Forelimb muscle (tissue), 1 donor: ENCODE data around the gene BMAL2. TPM values are rescaled to one million over a fixed set of nuclear protein-coding genes. Genes with fewer than 3 reads are reported as not detected.

ENCODE experiments used
- DNase-seq: peaks from one replicate; pipeline ENCODE4 v3.0.0-alpha.2; 2013; ENCODE audit warnings: low read depth
- polyA plus RNA-seq: library from polyadenylated mRNA; unstranded; fragments of 120-200 nt; gene quantifications from one replicate; pipeline ENCODE4 v1.2.1, GENCODE V29; 2013; ENCODE audit not compliant: insufficient read length

Gene BMAL2, protein sequence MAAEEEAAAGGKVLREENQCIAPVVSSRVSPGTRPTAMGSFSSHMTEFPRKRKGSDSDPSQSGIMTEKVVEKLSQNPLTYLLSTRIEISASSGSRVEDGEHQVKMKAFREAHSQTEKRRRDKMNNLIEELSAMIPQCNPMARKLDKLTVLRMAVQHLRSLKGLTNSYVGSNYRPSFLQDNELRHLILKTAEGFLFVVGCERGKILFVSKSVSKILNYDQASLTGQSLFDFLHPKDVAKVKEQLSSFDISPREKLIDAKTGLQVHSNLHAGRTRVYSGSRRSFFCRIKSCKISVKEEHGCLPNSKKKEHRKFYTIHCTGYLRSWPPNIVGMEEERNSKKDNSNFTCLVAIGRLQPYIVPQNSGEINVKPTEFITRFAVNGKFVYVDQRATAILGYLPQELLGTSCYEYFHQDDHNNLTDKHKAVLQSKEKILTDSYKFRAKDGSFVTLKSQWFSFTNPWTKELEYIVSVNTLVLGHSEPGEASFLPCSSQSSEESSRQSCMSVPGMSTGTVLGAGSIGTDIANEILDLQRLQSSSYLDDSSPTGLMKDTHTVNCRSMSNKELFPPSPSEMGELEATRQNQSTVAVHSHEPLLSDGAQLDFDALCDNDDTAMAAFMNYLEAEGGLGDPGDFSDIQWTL
- polyA plus RNA-seq = 1.4 TPM

DNA sequence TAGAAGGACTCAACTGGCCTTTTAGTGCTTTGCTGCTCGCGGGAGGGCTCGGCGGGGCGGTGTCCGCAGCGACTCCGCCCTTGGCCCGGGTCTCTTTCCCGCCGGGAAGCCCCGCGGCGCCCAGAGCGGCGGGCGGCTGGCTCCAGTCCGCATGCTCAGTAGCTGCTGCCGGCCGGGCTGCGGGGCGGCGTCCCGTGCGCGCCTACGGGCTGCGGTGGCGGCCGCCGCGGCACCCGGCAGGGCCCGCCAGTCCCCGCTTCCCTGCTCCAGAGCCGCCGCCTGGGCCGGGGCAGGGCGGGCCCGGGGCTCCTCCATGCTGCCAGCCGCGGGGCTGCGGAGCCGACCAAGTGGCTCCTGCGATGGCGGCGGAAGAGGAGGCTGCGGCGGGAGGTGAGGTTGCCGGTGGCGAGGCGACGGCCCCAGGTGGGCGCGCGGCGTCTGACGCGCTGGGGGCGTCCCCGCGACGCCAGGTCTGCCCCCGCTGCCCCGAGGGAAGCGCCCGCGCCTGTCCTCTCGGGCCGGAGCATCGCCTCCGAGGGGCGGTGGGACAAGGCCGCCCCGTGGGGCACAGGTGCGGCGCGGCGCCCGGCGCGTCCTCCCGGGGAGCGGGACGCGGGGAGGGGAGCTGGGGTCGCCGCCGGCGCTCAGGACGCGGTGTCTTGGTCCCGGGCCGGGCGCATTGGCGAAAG, at the start of gene BMAL2:
Gene BMAL2 (plus strand): TSS at position 123 of the 689 bp plus-strand sequence. CDS start 237 bp downstream, at position 360.
- no peak for DNase-seq

DNA sequence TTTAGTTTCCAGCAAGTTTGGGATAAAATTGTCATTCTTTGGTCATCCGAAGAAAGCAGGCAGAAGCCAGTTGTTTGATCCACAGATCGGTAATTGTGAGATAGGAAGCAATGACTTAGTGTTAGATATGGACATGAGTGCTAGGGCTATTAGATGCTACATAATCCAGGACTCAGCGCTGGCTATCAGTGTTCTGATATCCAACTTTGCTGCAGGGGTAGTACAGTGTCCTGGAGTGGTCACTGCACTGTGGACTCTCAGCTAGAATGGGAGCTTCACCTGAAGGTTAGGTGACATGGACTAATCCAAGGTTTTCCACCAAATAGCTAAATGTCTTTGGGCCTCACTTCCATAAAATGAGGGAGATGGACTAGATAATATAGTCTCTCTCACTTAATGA, 48.6 kb upstream of the BMAL2 start:
- DNase-seq = no peak

DNA sequence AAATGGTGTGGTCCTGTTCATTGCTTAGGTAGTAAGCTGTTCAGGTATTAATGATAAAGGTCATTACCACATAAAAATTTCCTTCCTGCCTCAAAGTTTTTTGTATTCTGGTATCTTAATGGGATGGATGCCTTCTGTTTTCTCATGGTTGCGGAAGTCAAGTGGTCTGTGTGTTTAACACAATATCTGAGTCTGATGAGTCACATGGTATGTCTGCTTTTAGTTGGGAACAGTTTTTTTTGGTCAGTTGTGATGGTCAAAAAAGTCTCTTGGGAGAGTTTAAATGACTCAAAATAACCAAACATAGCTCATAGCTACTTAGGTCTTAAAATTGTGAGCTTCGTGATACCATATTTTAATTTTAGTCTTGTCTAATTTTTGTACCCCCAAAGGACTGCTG, 47.9 kb upstream of the BMAL2 start:
- no peak for DNase-seq

DNA sequence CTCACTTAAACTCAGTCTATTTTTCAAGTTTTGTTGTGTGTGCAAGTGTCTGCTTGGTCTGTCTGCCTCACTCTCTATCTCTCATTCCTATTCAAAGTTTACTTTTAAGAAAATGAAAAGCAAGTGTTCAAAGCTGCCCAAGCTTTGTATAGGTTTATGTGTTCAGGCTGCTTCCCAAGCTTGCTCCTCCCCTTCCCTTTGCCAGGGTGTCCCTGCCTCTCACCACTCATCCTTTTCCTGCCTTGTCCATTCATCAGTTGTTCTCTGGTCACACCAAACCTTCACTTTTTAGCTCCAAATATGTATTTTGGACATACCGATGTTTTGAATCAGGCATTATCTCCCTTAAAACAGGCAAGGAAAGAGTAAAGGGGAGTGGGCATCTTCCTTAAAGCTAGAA, 47.2 kb upstream of the BMAL2 start:
- DNase-seq = no peak

DNA sequence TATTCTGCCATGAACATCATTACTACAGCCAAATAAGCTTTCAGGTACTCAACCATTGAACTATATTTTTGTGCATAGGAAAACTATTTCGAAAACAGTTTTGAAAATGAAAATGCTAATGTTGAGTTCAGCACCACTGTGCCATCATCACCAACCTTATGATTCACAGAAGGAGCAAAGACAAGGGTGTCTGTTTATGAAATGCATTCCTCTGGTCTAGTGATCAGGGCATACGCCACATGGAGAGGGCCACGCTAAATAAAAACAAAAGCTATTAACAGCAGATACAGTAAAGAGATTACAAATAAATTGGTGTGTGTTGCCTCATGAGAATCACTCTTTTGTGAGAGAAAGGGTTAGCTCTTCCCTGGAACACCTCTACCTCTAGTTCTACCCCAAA, 43.2 kb upstream of the BMAL2 start:
- DNase-seq = no peak

DNA sequence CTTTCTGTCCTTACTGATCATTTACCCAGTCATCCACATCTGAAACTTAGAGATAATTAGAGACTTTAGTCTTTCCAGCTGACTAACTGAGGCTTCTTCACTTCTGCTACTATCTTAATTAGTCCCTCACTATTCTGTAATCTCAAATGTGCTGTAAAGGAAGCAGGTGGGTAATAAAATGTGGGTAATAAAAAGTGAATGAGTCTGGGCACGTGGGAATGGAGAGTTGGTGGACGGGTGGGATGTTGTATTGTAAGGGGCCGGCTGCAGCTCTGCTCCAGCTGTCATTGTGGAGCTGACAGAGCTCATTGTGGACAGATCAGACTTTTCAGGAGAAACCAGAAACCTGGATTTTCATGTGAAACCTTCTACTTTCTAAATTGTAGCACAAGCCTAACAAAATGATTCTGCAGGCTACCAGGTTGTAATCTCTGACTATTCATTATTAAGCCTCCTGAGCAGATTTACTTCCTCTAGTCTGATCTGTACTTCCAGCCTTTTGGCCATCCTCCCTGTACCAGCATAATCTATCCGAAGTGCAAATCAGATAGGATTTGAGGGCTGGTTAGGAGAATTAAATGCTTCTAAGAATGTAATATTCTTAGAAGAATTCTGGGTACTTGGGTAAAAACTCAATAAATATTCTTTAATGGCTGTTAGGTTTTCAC, 42.0 kb upstream of the BMAL2 start:
- DNase-seq = no peak

DNA sequence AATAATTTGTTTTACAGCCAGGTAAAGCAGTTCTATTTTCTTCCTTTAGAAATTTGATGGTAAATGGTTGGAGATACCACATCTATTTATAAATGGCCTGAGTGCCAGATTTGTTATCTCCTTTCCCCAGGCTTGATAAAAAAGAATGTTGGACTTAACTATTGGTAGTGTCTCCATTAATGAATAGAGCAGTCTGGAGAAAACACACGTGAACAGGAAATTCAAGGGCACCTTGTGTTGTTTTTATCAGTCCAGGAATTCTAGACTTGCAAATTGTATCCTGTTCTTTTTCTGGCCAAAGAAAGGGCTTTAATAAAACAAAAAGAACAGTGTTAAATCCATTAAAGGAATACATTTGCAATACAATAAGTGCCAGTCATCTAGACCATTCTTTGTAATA, 40.8 kb upstream of the BMAL2 start:
- no peak for DNase-seq

DNA sequence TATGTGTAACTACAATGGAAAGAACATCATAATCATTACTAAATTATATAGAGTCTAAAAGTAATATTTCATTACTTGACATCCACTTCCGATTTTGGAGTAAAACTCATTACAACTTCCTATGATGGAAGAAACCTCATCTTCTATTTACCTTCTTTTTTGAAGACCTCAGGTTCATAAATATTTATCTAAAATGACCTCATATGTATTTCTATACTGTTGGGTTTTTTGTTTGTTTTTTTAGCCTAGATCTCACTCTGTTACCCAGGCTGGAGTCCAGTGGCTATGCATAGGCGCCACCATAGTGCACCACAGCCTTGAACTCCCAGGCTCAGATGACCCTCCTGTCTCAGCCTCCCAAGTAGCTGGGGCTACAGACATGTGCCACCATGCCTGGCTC, 39.9 kb upstream of the BMAL2 start:
- no peak for DNase-seq

DNA sequence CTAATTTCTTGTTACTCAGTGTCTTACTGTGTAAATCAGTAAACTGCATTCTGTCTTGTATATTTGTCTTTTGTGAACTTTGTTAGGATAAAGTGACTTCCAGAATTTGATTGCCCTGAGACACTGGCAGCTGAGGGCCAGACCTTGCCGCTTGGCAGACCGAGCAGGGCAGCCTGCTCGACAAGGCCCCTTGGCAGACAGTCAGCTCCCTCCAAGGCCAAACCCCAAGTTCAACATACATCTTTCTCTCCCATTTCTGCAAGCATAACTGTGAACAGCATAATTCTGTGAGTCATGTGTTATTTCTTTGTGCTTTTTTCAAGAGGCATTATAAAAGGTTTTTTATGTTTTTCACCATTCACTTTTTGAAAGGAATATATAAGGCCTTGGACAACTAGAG, 39.2 kb upstream of the BMAL2 start:
- DNase-seq = no peak

DNA sequence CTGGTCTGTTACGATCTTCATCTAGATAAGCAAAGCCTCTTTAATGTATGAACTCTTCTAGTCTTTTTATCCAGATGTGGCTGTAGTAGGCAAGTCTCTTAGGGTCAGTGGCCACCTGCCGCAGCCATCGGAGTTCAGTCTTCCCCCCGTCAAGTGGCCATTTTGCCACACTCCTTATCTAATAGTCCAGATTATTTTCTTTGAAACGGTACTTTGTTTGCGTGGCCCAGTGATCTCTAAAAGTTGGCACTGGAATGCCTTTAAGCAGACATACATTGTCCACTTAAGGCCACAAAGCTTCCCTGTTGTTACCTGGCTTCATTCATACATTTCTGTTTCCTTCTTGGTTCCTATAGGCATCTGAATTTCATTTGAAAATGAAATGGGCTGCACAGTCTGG, 36.0 kb upstream of the BMAL2 start:
- no peak for DNase-seq

DNA sequence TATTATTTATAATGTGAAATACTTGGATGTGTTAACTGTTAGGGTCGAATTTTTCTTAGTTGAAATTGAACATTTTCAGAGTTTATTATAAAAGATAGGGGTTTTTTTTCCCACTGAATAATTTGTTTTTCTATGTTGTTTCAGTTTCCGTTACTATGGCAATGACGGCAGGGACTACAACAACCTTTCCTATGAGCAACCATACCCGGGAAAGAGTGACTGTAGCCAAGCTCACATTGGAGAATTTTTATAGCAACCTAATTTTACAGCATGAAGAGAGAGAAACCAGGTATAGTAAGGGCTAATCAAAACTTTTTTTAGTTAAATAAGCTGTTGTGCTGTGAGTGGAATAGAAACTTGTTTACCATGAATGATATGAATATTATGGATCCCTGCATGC, 35.1 kb upstream of the BMAL2 start:
- peak; percentile 8 for DNase-seq

DNA sequence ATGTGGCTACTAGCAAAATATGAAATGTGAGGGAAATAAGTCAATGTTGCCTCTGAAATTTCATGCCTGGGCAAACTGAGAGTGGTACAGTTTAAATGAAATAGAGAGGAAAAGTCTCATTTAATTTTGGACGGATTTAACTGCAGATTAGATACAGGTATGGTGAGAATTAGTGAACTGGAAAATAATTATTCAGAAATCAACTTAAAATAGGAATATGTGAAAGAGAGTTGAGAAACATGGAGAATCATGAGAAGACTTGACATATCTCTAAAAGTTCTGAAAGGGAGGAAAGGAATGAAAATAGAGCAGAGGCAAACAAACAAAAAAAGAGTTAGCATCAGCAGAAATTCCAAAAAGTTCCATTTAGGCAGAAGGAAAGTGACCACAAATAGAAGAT, 33.5 kb upstream of the BMAL2 start:
- no peak for DNase-seq

DNA sequence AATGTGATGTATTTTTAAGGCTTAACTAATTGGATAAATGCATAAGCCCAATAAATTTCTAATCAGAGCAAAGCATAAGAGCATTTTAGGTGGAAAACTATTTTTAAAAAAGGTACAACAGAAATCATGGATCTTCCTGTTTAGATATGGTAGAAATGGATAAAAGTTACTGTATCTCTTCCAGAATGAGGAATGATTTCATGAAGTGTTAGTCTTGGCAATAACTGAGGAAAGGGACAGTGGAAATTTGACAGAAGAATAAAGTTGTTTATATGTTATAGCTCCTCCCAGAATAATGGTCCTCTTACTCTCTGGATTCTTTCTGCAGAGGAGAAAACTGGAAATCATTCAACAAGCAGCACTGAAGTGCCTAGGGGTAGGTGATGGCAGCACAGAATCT, 32.4 kb upstream of the BMAL2 start:
- no peak for DNase-seq

DNA sequence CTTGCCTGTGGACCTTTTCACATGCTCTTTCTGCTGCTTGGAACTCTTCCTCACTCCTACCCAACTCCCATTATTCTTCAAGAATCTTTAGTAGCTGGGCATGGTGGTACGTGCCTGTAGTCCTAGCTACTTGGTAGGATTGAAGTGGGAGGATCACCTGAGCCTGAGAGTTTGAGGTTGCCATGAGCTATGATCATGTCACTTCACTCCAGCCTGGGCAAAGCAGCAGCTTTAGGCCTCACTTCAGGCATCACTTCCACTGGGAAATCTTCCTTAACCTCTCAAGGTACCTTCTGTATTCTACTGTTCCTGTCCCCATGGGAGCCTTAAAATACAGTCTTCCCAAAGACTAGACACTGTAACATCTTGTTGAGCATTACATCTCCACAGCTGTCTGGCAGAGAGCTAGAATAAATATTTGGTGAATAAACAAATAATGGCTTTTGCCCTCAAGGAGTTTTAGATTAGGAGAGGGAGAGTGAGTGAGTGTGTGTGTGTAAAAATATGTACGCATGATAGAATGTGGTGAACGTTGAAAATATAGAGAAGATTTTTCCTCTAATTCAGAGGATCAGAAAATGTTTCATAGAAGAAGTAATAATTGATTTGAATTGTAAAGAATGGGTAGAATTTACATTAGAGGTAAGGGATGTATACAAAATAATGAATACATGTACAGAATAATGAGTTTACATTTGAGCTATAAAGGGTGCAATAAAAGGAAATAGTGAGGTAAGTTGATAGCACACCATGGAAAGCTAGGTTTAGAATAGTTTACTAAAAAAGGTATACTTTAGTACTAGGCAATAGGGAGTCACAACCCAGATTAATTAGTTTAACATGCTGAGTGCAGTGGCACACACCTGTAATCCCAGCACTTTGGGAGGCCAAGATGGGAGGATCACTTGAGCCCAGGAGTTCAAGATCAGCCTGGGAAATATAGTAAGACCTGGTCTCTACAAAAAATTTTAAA, 29.2 kb upstream of the BMAL2 start:
- no peak for DNase-seq

DNA sequence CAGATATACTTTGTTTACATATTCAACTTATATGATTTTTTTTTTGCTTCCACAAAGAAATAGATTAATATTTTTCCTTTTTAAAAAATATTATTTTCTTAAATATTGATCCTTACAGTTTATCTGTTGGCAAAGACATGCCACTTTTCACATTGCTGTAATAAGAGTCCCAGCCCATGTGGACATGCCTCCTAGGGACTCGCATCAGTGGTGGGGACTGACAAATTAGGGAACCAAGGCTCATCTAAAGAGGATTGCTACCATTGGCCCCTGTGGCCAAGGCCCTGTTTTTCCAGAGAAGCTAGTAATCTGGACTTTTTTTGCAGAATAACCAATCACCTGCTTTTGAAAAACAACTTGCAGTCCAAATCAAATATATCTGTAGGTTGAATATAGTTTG, 27.8 kb upstream of the BMAL2 start:
- no peak for DNase-seq

DNA sequence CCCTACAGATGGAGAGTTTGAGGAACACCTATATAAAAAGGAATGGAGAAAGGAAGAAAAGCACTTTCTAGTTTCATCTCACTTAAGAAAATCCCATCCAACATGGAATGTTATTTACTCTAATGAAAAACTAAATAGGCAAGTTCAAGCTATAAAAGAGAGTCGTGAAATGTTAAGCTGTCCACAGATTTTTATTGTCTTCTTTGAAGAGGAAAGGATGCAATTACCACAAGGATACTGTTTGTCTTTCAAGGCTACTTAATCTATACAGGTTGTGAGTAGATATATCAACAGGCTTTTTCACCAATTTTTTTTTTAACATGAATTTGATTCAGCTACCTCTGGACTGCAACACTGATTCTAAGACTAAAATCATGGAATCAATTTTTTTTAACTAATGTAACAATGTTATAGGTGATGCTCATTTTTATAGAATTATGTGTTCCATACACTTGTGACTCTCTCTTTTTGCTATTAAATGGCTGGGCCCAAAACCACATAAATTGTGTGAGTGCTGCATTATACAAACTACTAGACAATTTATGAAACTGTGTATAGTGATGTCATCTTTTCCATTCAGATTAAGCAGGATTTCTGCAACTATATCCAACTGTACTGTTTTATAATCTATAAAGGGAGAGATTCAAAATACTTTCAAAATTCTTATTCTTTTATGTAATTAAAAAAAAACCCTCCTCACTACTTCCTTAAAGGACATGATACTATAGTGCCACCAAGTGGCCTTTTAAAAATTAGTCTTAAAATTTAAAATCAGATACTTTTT, 26.8 kb upstream of the BMAL2 start:
- peak; percentile 24 for DNase-seq

DNA sequence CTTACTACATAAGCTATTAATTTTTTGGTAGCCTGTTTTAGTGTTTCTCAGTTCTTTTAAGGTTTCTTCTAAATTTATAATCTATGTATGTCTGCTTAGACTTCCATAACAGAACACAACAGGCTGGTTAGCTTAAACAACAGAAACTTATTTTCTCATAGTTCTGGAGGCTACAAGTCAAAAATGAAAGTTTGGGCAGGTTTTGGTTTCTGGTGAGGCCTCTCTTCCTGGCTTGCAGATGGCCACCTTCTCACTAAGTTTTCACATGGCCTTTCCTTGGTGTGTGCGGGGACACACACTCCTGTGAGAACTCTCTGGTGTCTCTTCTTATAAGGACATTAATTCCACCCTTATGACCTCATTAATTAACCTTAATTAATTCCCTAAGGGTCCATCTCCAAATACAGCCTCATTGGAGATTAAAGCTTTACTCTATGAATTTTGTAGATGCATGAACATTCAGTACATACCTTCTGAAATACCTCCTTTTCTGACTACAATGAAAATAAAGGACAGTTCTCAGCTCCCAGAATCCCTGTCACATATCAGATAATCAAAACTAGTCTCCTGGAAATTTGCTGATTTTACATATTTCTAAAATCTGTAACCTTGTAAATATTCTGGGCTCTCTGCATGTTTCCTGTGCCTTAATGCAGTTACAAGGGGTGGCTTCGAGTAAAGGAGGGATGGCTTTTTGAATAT, 23.2 kb upstream of the BMAL2 start:
- DNase-seq = no peak

DNA sequence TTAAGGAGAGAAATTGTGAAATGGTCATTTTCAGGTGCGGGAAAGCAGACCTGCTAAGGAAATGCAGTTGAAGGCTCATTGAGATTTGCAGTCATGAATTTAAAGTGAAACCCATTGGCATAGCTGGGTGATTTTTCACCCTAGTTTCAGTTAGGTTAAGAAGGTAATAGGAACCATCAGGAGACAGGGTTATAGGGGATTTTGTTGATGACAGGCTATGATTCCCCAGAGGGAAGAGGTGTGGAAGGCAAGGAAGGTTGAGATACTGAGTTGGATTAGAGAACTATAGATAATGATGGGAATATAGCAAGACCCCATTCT, 22.7 kb upstream of the BMAL2 start:
- DNase-seq = no peak

DNA sequence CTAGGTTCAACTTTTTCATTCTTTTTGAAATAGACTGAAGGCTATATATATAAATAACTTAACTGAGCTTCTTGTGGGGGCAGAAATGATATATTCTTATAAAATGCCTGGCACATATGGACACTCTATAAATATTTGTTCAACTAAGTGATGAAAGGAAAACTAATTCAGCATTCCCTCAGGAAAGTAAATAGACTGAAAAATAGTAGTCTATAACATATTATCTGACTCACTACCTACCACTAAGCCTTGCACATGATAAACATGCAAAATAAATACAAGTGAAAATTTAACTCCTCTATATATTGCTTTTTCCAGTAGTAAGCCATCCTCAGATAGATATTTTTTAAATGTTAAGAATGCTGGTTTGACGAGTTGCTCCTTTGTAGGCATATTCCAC, 15.7 kb upstream of the BMAL2 start:
- DNase-seq = no peak

DNA sequence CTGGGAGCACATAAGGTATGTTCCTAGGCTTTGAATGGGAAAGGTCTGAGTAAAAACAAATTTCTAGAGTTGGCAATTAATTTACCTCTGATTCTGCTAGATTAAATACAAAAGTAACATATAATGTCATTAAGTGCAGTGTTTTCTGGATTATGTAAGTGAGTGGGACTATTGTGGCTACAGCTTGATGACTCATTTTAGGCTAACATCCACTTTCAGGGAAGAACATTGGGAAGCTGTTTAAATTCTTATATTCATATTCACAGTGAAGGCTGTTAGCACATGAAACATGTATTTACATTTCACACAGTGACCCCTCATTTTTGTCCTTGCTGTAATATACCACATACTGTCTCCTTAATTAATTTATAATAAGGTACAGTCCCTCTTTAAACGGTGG, 13.2 kb upstream of the BMAL2 start:
- no peak for DNase-seq
